8988T (cell line): Measurements from ENCODE around the gene C1orf210.

Source experiments
- DNase-seq: peaks from one replicate; pipeline ENCODE4 v3.0.0; 2011

Gene C1orf210

GRCh38 chr1:43285269-43285990, at the start of gene C1orf210:
Gene C1orf210 (minus strand): TSS chr1:43285581. CDS start chr1:43283270, 2,311 bp downstream.
- no peak for DNase-seq

DNA sequence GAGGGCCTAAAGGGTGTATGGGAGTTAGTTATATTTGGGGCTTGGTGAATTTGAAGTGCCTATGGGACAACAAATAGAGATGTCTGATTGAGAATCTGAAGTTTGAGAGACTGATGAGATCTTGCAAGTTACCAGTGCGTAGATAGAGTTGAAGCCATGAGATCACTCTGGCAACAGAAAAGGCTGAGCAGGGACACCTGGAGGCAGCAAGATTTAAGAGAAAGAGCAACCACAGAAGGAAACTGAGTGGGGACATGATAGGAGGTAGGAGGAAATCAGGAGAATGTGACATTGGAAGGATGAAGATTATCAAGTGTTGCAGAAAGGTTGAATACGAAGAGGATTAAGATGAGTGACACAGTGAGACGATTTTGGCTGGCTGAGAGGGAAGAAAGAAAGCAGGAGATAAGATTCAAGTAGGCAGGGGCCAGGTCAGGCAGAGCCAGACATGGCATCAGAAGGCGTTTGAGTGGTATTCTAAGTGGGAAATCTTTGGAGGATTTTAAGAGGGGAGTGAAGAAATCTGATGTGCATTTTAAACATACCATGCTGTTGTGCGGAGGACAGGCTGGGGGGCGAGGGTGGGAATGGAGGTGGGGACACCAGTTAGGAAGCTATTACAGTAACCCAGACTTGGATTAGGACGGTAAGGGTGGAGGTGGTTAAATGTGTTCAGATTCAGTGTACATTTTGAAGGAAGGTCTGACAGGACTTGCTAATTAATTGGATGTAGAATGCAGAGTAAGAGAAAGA, 49.2 kb upstream of the C1orf210 start:
- DNase-seq: no peak

- DNase-seq: no peak
Observed at GRCh38 chr1:43331688-43332087, 46.3 kb upstream of the C1orf210 start.

DNA sequence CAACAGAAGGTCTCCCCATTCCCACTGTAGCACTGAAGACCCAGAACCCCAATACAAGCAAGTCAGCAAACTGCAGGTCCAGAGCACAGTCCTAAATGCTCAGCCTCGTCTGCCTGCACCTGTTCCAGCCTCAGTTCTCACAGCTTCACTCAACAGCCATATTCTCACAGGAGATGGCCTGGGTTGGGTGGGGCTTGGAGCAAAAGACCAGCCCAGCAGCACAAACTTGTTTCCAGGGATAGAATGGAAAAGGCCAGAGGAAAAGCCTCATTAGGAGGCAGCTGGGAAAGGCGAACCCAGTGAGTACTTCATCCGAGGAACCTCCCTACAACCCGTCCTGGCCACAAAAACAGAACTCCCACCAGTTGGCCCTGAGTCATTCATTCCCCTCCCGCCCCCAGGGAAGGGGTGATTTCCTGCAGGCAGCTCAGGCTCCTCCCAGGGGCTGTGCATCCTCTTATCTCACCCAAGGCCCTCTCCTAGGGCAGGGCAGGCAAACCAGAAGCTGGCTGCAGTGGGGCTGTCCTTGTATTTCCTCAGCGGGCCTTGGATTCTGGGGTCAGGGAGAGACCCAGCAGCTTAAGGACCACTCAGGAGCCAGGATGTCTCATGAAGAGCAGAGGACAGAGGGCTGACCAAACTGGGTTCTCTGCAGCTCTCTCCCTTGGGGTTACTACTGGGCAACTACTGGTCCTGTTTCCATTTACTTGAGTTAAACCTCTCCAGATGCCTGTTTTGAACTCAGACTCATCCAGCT, 44.8 kb upstream of the C1orf210 start:
- DNase-seq: no peak

DNA sequence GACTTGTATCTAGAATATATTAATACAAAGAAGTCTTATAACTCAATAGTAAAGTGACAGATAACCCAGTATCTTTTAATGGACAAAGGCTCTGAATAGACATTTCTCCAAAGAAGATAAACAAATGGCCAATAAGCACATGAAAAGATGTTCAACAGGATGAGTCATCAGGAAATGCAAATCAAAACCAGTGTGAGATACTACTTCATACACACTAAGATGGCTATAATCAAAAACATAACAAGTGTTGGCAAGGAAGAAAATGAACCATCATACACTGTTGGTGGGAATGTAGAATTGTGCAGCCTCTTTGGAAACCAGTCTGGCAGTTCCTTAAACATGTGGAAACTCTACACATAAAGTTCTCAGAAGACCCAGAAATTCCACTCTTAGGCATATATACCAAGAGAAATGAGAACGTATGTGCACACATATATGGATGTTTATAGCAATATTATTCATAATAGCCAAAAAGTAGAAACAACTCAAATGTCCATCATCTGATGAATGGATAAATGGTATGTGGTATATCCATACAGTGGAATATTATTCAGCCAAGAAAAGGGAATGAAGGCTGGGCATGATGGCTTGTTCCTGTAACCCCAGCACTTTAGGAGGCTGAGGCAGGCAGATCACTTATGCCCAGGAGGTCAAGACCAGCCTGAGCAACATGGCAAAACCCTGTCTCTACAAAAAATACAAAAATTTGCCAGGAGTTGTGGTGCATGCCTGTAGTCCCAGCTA, 42.3 kb upstream of the C1orf210 start:
- DNase-seq: no peak

- DNase-seq: no peak
Observed at GRCh38 chr1:43325381-43325780, 40.0 kb upstream of the C1orf210 start.

DNA sequence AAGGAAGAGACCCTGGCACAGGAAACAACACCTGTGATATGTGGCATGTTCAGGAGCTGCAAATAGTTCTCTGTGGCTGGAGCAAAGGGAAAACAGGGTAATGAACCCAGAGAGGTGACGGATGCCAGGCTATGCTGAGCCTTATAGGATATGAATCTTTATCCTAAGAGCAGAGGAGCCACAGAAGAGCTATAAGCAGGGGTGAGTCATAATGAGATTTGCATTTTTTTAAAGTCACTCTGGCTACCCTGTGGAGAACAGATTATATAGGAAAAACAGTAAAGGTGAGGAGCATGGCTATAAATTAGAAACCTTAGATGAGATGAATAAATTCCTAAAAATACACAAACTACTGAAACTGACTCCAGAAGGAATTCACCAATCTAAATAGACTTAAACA, 39.4 kb upstream of the C1orf210 start:
- no peak for DNase-seq

- no peak for DNase-seq
Observed at GRCh38 chr1:43322506-43322905, 37.1 kb upstream of the C1orf210 start.

DNA sequence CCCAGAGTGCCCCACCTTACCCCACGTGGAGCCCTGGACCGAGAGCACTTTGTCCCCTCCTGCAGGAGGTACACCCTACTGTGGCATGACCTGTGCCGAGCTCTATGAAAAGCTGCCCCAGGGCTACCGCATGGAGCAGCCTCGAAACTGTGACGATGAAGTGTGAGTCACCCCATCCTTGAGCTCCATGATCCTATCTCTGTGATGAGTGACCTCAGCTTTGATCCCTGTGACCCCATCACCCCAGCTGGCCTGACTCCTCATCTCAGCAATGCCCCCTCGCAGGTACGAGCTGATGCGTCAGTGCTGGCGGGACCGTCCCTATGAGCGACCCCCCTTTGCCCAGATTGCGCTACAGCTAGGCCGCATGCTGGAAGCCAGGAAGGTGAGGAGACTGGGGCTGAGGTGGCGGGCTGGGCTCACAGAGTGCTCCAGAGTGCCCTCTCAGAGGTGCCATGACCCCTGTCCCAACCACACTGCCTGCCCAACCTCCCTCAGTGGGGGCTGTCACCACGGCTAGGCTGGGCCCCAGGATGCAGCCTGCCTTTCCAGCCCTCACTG, 36.0 kb upstream of the C1orf210 start:
- no peak for DNase-seq

GRCh38 chr1:43319766-43320165, 34.4 kb upstream of the C1orf210 start:
- no peak for DNase-seq

- DNase-seq: no peak
Observed at GRCh38 chr1:43319288-43319687, 33.9 kb upstream of the C1orf210 start.

GRCh38 chr1:43318831-43319230, 33.5 kb upstream of the C1orf210 start:
- no peak for DNase-seq

- no peak for DNase-seq
Observed at GRCh38 chr1:43317817-43318471, 32.6 kb upstream of the C1orf210 start.

GRCh38 chr1:43316738-43317520, 31.5 kb upstream of the C1orf210 start:
- no peak for DNase-seq

DNA sequence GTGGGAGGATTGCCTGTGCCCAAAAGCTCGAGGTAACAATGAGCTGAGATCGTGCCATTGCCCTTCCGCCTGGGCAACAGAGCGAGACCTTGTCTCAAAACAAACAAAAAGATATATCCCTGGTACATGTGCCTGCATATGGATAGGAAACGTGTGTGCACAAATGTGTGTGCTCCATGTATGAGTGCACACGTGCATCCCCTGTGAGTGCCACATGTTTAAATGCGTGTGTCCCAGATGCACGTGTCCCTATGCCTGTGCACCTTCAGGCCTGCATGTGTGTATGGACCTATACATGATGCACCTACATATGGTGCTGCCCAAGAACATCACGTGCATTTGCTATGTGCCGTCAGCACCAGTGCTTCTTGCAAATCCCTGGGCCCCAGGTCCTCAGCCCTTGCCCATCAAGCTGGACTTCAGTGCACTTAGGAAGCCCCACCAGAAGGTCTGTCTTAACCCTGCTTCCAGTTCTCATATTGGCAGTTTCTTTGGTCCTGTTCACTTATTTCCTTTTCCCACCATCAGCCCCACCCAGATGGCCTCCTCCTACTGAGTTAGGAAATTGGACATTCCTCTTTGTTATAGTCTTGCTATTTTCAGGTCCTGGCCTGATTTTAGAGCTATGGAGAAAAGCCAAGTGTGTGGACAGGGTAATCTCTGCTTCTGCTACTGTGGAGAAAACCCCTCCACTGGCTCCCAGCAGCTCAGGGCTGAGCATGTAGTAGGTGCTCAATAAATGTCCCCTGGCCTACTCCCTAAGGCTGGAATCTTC, 30.8 kb upstream of the C1orf210 start:
- DNase-seq: no peak

DNA sequence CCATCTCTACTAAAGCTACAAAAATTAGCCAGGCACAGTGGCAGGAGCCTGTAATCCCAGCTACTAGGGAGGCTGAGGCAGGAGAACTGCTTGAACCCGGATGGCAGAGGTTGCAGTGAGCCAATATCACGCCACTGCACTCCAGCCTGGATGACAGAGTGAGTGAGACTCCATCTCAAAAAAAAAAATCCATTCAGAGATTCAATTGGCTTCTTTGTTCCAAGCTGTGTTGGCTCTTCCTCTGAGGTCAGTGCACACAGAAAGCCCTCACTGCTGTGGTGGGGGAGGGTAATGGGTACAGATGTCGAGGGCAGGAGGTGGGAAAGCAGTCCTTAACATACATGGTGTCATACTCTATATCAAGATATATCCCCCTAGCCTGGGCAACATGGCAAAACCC, 30.1 kb upstream of the C1orf210 start:
- no peak for DNase-seq

DNA sequence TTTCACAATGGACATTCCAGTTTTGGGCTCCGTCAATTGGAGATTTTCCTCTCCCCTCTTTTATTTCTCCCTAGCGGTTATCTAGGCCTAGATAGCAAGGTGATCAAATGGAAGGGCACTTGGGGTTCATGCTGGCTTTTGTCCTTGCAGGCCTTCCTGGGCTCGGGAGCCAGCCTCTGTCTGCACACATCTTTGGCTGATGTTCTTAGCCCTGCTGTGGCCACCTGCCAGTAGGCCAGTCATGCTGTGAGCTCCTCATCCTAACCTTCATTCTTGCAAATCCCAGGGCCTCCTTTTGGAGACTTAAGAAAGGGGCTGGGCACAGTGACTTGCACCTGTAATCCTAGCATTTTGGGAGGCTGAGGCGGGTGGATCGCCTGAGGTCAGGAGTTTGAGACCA, 28.9 kb upstream of the C1orf210 start:
- no peak for DNase-seq

GRCh38 chr1:43313771-43314170, 28.4 kb upstream of the C1orf210 start:
- no peak for DNase-seq

DNA sequence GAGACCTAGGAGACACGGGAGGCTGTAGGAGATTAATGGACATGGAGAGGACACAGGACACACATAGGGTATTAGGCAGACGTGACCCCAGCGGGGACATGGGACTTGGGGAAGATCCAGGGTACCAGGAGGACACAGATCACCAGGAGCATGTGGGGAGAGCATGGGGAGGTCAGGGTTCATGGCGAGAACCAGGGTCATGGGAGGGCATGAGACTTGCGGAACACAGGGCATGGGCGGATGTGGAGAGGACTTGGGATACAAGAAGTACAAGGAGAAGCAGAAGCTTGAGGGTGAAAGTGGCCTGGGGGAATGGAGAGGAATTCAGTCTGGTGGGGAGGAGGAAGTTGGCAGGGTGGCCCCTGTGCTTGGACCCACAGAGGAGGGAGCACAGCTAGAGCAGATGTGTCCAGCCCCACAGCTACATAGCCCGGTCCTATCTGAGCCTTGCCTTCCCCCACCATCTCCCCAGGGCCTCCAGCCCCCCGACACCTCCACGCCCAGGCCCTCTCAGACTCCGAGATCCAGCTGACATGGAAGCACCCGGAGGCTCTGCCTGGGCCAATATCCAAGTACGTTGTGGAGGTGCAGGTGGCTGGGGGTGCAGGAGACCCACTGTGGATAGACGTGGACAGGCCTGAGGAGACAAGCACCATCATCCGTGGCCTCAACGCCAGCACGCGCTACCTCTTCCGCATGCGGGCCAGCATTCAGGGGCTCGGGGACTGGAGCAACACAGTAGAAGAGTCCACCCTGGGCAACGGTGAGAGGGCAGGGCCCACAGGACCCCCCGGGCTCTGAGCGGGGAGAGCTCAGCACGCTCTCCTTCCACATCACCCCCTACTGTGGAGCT, 27.5 kb upstream of the C1orf210 start:
- no peak for DNase-seq
